Measurements from ENCODE around the gene ZNF684.

ZNF684 gene

DNA sequence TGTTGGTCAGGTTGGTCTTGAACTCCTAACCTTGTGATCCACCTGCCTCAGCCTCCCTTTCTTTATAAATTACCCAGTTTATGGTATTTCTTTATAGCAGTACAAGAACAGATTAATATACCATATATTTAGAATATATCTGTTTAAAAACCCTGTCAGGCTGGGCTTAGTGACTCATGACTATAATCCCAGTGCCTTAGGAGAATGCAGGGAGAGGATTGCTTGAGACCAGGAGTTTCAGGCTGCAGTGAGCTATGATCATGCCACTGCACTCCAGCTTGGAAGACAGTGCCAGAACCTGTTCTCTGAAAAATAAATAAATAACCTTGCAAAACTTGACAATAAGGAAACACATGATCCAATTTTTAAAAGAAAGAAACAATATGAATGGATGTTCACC is 43.9 kb downstream of the ZNF684 start:
- DNase-seq: no peak

DNA sequence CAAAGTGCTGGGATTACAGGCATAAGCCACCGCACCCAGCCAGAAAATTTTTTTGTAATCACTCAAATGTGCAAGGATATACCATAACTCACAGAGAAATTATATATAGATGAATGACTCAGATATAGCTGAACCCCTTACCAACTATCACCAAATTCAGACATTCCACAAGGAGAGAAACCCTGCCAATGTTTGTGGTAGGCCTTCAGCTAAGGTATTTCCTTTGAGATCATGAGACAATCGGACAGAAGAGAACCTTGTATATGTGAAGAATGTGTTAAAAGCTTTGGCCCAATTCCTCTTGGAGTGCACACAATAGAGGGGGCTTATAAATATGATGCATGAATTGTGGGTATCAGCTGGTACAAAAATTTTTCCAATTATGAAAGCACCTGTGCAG is 50.7 kb downstream of the ZNF684 start:
- no peak for DNase-seq

DNA sequence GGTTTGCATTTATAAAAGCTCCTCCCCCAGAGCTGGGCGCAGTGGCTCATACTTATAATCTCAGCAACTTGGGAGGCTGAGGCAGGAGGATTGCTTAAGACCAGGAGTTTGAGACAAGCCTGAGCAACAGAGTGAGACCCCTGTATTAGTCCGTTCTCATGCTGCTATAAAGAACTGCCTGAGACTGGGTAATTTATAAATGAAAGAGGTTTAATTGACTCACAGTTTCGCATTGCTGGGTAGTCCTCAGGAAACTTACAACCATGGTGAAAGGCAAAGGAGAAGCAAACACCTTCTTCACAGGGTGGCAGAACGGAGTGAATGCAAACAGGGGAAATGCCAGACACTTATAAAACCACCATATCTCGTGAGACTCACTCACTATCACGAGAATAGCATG is 52.5 kb downstream of the ZNF684 start:
- no peak for DNase-seq

DNA sequence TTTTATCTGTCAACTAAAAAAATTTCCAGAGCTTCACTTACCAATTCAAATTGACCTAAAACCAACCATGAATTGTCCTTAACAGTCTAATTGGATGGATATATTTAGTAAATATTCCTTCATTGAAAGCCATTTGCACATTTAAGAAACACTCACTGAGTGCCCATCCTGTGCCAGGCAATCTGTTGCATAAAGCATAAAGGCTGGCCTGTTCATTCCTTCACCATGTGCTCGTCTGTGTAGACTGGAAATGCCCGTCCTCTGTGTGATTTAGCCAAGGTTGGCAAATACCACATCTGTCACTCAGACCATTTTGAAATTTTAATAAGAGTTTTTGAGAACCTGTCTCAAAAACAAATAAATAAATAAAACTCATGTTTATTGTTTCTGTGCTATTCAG is 57.1 kb downstream of the ZNF684 start:
- no peak for DNase-seq

DNA sequence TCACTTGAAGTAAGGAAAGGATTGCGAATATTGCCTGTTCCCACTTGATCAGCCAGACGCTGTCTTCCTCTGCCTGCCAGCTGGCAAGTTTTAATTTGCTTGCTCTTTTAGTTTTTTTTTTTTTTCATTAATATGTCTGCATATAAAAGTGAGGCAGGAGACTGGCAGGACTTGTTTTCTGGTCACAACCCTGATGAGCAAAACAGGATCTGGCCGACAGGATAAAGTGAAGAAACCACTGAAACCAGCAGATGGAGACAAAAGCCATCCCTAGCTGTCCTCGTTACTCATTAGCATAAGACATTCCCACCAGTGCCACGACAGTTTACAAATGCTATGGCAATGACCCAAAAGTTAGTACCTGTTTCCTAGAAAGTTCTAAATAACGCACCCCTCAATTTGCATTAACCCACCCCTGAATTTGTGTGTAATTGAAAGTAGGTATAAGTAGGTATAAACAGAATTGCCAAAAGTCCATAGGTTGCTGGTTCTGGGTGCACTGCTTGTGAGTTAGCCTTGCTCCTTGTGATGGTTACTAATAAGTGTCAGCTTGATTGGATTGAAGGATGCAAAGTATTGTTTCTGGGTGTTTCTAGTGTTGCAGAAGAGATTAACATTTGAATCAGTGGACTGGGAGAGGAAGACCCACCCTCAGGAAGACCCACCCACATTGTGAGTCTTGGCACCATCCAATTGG is 60.8 kb downstream of the ZNF684 start:
- DNase-seq: peak; percentile 55

DNA sequence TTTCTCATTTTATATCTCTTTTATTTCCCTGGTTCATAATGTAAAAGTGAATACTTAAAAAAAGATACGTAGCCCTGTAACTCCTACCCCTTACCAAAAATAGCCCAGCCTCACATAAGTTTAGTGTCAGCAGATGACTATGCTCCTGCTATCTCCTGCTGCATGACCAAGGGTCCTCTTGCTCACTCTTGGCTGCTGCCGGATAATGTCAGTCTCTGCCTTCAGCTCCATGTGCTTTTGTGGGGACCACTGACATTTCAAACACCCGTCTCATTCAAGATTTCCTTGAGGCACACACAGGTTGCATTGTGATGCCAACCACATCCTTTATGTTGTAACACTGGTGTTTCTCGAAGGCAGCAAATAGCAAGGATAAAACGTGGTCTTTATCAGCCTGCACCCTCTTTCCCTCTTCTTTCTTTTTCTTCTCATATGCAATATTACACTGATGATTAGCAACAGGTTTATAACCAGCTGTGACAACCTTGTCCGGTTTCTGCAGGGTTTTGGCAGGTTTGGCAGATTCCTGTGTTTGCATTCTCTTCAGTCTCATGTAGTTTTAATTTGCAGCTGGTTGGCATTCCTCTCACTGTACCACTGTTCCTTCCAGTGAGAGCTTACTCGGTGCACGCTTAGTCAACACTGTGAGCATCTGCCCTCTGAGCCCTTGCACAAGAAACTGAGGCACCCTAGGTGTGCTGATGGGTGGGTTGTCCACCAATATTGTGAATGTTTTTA is 62.2 kb downstream of the ZNF684 start:
- DNase-seq: no peak

DNA sequence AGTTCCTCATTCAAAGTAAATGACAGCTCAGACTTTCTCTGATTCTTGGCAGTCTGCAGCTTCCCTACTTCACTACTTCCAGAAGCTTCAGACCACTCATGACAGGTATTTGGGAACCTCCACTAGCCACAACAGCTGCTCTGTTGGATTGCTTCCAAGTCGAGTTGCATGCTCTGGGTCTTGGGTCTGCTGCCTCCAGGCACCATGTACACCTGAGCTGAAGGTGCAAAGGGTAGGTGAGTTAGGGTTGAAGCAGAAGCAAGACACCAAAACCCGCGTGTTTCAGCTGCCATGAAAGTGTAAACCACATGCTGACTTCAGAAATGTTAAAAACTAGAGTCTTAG is 62.7 kb downstream of the ZNF684 start:
- DNase-seq: no peak

DNA sequence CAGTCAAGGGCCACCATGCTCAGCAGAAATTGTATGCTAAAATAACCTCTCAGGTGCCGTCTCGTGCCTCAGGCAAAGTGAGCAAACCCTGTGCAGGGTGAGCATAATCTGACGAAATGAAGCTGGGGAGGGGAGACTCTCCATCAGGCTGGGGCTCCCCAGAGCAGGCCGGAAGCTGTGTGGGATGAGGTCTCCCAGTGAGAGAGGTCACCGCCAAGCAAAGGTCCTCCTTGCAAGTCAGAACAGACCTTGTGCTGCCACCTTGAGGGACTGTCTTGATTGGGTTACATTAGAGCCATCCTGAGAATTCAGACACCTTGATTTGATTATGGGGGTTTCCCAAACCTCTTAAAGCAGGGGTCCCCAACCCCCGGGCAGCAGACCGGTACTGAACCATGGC is 64.2 kb downstream of the ZNF684 start:
- DNase-seq: no peak
